Embryonic facial prominence (tissue), 1 donor: ENCODE results near the gene UBE2N.
"Not testable (repeated sequence)": the region's sequence is repeated elsewhere in the genome, so short reads cannot be mapped to it uniquely, and the experiment has no call there.

Source experiments
- DNase-seq: peaks from one replicate; pipeline ENCODE4 v3.0.0-alpha.2; 2016; ENCODE audit errors: extremely low spot score

UBE2N gene

GRCh38 chr12:93443576-93443975 lies 1.8 kb upstream of the UBE2N start:
- DNase-seq, result no peak

- DNase-seq, result no peak
These were observed 929 bp upstream of the UBE2N start for GRCh38 chr12:93442411-93443340.

GRCh38 chr12:93441081-93441616 lies 598 bp downstream of the UBE2N start:
- no peak for DNase-seq

- no peak for DNase-seq
These were observed 1.5 kb downstream of the UBE2N start for GRCh38 chr12:93440043-93440835.

- no peak for DNase-seq
These were observed 3.3 kb downstream of the UBE2N start for GRCh38 chr12:93438266-93439050.

- no peak for DNase-seq
These were observed 7.4 kb downstream of the UBE2N start for GRCh38 chr12:93434256-93434865.

- DNase-seq, result not testable (repeated sequence)
These were observed 9.7 kb downstream of the UBE2N start for GRCh38 chr12:93432031-93432430.

GRCh38 chr12:93430280-93430679 lies 11.5 kb downstream of the UBE2N start:
- DNase-seq, result no peak

- DNase-seq, result no peak
These were observed 11.9 kb downstream of the UBE2N start for GRCh38 chr12:93429852-93430251.

GRCh38 chr12:93429448-93429847 lies 12.3 kb downstream of the UBE2N start:
- DNase-seq, result no peak

GRCh38 chr12:93427779-93428564 lies 13.8 kb downstream of the UBE2N start:
- DNase-seq, result no peak

GRCh38 chr12:93426412-93426805 lies 15.3 kb downstream of the UBE2N start:
- no peak for DNase-seq

- no peak for DNase-seq
These were observed 15.9 kb downstream of the UBE2N start for GRCh38 chr12:93425736-93426411.

- DNase-seq, result no peak
These were observed 19.7 kb downstream of the UBE2N start for GRCh38 chr12:93422050-93422449.

GRCh38 chr12:93419388-93420034 lies 22.2 kb downstream of the UBE2N start:
- DNase-seq, result no peak

- DNase-seq, result no peak
These were observed 23.7 kb downstream of the UBE2N start for GRCh38 chr12:93417967-93418480.

- no peak for DNase-seq
These were observed 25.9 kb downstream of the UBE2N start for GRCh38 chr12:93415723-93416464.

GRCh38 chr12:93413064-93413463 lies 28.7 kb downstream of the UBE2N start:
- no peak for DNase-seq
